C4-2B (cell line): ENCODE data around the gene TIAM2.

Experiments
- CTCF ChIP-seq: fragments of 450-650 bp; conservative IDR thresholded peaks from 2 replicates; pipeline ENCODE4 v1.5.1; 2017; ENCODE audit warnings: mild to moderate bottlenecking
- ZFX ChIP-seq: fragments of 450-650 bp; IDR thresholded peaks from 2 replicates; pipeline ENCODE4 v1.6.1; 2017

- no peak for TF ChIP-seq CTCF
- no peak for TF ChIP-seq ZFX
These were observed 292.6 kb downstream of the TIAM2 start for GRCh38 chr6:155287762-155288161.
